K562 (cell line): ENCODE data around the gene TRIO.

ENCODE experiments used
- ETV5 ChIP-seq: sonication (generic); formaldehyde crosslinking; IDR thresholded peaks from 2 replicates; pipeline ENCODE4 v1.4.0; 2020; ENCODE audit warnings: low read depth, mild to moderate bottlenecking, missing genetic modification reagents
- EZH2 ChIP-seq: IDR thresholded peaks from 2 replicates; pipeline ENCODE4 v1.6.1; 2012; ENCODE audit warnings: low read depth, mild to moderate bottlenecking, inconsistent platforms, low read length, borderline replicate concordance
- MTA3 ChIP-seq: fragments of 450-650 bp; formaldehyde crosslinking; IDR thresholded peaks from 2 replicates; pipeline ENCODE4 v1.6.1; 2017; ENCODE audit warnings: mild to moderate bottlenecking, borderline replicate concordance
- NFATC3 ChIP-seq: fragments of 450-650 bp; IDR thresholded peaks from 2 replicates; pipeline ENCODE4 v1.6.1; 2017; ENCODE audit warnings: mild to moderate bottlenecking
- POLR2A ChIP-seq: fragments of 450-650 bp; conservative IDR thresholded peaks from 2 replicates; pipeline ENCODE4 v1.6.1; 2016
- SMAD1 ChIP-seq: fragments of 150-350 bp; IDR thresholded peaks from 2 replicates; pipeline ENCODE4 v1.6.1; 2014; ENCODE audit warnings: low read length, low read depth; ENCODE audit not compliant: partially characterized antibody
- ZKSCAN8 ChIP-seq: fragments of 200-800 bp; sonication (Bioruptor generic); IDR thresholded peaks from 2 replicates; pipeline ENCODE4 v1.6.1; 2016; ENCODE audit warnings: missing genetic modification characterization, missing compliant biosample characterization
- TF ChIP-seq, protein P1 (sequence below): sonication (generic); formaldehyde crosslinking; IDR thresholded peaks from 2 replicates; pipeline ENCODE4 v1.8.1; 2023; ENCODE audit warnings: mild to moderate bottlenecking, missing genetic modification reagents
- TF ChIP-seq, protein P2 (sequence below): fragments of 450-650 bp; formaldehyde crosslinking; IDR thresholded peaks from 2 replicates; pipeline ENCODE4 v1.4.0; 2020; ENCODE audit warnings: mild to moderate bottlenecking, moderate library complexity
- TF ChIP-seq, protein P3 (sequence below): fragments of 450-650 bp; formaldehyde crosslinking; IDR thresholded peaks from 2 replicates; pipeline ENCODE4 v1.4.0; 2020; ENCODE audit warnings: mild to moderate bottlenecking
- TF ChIP-seq, protein P4 (sequence below): fragments of 450-650 bp; IDR thresholded peaks from 2 replicates; pipeline ENCODE4 v1.6.1; 2017; ENCODE audit warnings: antibody characterized with exemption, mild to moderate bottlenecking
- TF ChIP-seq, protein P5 (sequence below): sonication (generic); formaldehyde crosslinking; IDR thresholded peaks from 2 replicates; pipeline ENCODE4 v1.8.1; 2023; ENCODE audit warnings: mild to moderate bottlenecking, missing genetic modification reagents
- TF ChIP-seq, protein P6 (sequence below): sonication (generic); formaldehyde crosslinking; IDR thresholded peaks from 2 replicates; pipeline ENCODE4 v1.8.0; 2022; ENCODE audit warnings: mild to moderate bottlenecking, missing genetic modification reagents
- TF ChIP-seq, protein P7 (sequence below), 3 experiments: IDR thresholded peaks in 2 of 3; conservative IDR thresholded peaks in 1 of 3; 2 replicates each; pipeline ENCODE4 v1.5.1; 2011 to 2012; ENCODE audit warnings: low read length in 3 of 3, mild to moderate bottlenecking in 3 of 3, control low read depth in 2 of 3, improper control_type of control experiment in 1 of 3, inconsistent platforms in 1 of 3, low read depth in 1 of 3, mixed read lengths in 1 of 3, moderate library complexity in 1 of 3; ENCODE audit not compliant: insufficient read depth in 2 of 3

DNA sequence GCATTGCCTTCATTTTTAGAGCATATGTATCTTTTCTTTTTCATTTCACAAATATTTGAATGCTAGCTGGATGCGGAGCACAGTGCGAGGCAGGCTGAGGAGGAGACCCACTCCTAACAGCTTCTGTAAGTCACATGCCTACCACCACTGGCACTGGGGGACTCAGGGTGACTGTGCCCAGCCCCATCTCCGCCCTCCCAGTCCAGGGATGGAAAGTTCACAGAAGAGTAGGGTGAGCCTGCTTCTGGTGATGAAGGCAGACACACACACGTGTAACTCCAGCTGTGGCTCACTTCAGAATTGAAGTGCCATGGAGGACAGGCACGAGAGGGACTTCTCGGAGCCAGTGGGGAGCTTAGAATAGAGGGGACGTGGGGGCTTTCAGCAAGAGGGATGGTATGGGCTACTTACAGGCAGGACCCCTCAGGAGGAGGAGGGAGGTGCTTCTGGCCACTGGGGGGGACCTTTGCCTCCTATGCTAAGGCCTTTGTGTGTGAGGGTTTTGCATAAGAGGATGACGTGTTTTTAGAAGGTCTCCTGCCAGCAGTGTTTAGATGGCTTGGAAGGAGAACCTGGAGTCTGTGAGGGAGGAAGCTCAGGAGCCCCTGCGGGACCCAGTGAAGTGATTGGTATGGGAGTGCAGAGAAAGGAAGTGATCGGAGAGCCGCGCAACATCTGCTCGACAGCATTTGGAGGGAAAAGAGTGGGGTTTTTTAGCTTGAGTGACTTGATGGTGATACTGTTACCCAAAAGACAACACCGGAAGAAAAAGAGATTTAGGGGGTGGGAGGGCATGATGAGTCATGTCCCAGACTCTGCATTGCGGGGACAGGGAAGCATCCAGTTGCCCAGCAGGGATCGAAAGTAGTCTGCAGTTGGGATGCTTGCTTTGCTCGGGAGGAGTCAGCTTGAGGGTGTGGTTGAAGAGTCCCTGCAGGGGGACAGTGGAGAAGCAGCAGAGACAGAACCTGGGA, 274.9 kb downstream of the TRIO start:
- TF ChIP-seq, protein P1, sequence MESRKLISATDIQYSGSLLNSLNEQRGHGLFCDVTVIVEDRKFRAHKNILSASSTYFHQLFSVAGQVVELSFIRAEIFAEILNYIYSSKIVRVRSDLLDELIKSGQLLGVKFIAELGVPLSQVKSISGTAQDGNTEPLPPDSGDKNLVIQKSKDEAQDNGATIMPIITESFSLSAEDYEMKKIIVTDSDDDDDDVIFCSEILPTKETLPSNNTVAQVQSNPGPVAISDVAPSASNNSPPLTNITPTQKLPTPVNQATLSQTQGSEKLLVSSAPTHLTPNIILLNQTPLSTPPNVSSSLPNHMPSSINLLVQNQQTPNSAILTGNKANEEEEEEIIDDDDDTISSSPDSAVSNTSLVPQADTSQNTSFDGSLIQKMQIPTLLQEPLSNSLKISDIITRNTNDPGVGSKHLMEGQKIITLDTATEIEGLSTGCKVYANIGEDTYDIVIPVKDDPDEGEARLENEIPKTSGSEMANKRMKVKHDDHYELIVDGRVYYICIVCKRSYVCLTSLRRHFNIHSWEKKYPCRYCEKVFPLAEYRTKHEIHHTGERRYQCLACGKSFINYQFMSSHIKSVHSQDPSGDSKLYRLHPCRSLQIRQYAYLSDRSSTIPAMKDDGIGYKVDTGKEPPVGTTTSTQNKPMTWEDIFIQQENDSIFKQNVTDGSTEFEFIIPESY (CRISPR knock-in tag) = no peak
- TF ChIP-seq POLR2A = no peak
- TF ChIP-seq, protein P2, sequence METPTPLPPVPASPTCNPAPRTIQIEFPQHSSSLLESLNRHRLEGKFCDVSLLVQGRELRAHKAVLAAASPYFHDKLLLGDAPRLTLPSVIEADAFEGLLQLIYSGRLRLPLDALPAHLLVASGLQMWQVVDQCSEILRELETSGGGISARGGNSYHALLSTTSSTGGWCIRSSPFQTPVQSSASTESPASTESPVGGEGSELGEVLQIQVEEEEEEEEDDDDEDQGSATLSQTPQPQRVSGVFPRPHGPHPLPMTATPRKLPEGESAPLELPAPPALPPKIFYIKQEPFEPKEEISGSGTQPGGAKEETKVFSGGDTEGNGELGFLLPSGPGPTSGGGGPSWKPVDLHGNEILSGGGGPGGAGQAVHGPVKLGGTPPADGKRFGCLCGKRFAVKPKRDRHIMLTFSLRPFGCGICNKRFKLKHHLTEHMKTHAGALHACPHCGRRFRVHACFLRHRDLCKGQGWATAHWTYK (CRISPR knock-in tag) = no peak
- no peak for TF ChIP-seq ETV5
- TF ChIP-seq, protein P3, sequence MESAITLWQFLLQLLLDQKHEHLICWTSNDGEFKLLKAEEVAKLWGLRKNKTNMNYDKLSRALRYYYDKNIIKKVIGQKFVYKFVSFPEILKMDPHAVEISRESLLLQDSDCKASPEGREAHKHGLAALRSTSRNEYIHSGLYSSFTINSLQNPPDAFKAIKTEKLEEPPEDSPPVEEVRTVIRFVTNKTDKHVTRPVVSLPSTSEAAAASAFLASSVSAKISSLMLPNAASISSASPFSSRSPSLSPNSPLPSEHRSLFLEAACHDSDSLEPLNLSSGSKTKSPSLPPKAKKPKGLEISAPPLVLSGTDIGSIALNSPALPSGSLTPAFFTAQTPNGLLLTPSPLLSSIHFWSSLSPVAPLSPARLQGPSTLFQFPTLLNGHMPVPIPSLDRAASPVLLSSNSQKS = no peak
- no peak for TF ChIP-seq MTA3
- TF ChIP-seq NFATC3 = no peak
- TF ChIP-seq, protein P4, sequence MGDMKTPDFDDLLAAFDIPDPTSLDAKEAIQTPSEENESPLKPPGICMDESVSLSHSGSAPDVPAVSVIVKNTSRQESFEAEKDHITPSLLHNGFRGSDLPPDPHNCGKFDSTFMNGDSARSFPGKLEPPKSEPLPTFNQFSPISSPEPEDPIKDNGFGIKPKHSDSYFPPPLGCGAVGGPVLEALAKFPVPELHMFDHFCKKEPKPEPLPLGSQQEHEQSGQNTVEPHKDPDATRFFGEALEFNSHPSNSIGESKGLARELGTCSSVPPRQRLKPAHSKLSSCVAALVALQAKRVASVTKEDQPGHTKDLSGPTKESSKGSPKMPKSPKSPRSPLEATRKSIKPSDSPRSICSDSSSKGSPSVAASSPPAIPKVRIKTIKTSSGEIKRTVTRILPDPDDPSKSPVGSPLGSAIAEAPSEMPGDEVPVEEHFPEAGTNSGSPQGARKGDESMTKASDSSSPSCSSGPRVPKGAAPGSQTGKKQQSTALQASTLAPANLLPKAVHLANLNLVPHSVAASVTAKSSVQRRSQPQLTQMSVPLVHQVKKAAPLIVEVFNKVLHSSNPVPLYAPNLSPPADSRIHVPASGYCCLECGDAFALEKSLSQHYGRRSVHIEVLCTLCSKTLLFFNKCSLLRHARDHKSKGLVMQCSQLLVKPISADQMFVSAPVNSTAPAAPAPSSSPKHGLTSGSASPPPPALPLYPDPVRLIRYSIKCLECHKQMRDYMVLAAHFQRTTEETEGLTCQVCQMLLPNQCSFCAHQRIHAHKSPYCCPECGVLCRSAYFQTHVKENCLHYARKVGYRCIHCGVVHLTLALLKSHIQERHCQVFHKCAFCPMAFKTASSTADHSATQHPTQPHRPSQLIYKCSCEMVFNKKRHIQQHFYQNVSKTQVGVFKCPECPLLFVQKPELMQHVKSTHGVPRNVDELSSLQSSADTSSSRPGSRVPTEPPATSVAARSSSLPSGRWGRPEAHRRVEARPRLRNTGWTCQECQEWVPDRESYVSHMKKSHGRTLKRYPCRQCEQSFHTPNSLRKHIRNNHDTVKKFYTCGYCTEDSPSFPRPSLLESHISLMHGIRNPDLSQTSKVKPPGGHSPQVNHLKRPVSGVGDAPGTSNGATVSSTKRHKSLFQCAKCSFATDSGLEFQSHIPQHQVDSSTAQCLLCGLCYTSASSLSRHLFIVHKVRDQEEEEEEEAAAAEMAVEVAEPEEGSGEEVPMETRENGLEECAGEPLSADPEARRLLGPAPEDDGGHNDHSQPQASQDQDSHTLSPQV = no peak
- TF ChIP-seq, protein P5, sequence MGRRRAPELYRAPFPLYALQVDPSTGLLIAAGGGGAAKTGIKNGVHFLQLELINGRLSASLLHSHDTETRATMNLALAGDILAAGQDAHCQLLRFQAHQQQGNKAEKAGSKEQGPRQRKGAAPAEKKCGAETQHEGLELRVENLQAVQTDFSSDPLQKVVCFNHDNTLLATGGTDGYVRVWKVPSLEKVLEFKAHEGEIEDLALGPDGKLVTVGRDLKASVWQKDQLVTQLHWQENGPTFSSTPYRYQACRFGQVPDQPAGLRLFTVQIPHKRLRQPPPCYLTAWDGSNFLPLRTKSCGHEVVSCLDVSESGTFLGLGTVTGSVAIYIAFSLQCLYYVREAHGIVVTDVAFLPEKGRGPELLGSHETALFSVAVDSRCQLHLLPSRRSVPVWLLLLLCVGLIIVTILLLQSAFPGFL (CRISPR knock-in tag) = no peak
- TF ChIP-seq EZH2 = no peak
- TF ChIP-seq, protein P6, sequence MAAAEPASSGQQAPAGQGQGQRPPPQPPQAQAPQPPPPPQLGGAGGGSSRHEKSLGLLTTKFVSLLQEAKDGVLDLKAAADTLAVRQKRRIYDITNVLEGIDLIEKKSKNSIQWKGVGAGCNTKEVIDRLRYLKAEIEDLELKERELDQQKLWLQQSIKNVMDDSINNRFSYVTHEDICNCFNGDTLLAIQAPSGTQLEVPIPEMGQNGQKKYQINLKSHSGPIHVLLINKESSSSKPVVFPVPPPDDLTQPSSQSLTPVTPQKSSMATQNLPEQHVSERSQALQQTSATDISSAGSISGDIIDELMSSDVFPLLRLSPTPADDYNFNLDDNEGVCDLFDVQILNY (CRISPR knock-in tag) = no peak
- no peak for TF ChIP-seq SMAD1
- TF ChIP-seq, protein P7, sequence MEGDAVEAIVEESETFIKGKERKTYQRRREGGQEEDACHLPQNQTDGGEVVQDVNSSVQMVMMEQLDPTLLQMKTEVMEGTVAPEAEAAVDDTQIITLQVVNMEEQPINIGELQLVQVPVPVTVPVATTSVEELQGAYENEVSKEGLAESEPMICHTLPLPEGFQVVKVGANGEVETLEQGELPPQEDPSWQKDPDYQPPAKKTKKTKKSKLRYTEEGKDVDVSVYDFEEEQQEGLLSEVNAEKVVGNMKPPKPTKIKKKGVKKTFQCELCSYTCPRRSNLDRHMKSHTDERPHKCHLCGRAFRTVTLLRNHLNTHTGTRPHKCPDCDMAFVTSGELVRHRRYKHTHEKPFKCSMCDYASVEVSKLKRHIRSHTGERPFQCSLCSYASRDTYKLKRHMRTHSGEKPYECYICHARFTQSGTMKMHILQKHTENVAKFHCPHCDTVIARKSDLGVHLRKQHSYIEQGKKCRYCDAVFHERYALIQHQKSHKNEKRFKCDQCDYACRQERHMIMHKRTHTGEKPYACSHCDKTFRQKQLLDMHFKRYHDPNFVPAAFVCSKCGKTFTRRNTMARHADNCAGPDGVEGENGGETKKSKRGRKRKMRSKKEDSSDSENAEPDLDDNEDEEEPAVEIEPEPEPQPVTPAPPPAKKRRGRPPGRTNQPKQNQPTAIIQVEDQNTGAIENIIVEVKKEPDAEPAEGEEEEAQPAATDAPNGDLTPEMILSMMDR (IDR thresholded peaks at IDR 0.05 in 2 of 3, conservative IDR thresholded peaks at IDR 0.05 in 1 of 3; ENCODE audit: insufficient read depth in 2 of 3, low read depth in 1 of 3, low read length in 3 of 3) = no peak
- TF ChIP-seq ZKSCAN8 (CRISPR knock-in tag) = no peak
